RWPE2 (cell line): ENCODE results near the gene PSMC6.

Experiments
- ATAC-seq: fragments of 200-7000 bp; cut with Tn5 transposase; 3 replicates; pipeline ENCODE4 v1.9.1; 2021; ENCODE audit warnings: low read depth
- DNase-seq: peaks from one replicate; pipeline ENCODE4 v3.0.0-alpha.2; 2020; ENCODE audit warnings: low spot score
- H3K27ac ChIP-seq: fragments of 450-650 bp; 2 replicates; pipeline ENCODE4 v1.5.1; 2017; ENCODE audit warnings: mild to moderate bottlenecking; ENCODE audit not compliant: poor library complexity, severe bottlenecking
- H3K27me3 ChIP-seq: fragments of 250-450 bp; sonication (Bioruptor Pico); 2 replicates; pipeline ENCODE4 v1.5.1; 2021; ENCODE audit warnings: mild to moderate bottlenecking, moderate library complexity; ENCODE audit not compliant: insufficient read depth, poor library complexity, severe bottlenecking
- H3K36me3 ChIP-seq: fragments of 250-450 bp; sonication (Bioruptor Pico); 2 replicates; pipeline ENCODE4 v1.5.1; 2020; ENCODE audit warnings: low read depth, mild to moderate bottlenecking, moderate library complexity
- H3K4me1 ChIP-seq: fragments of 250-450 bp; sonication (Bioruptor Pico); 2 replicates; pipeline ENCODE4 v1.5.1; 2021; ENCODE audit warnings: mild to moderate bottlenecking, moderate library complexity; ENCODE audit not compliant: insufficient read depth, poor library complexity, severe bottlenecking
- H3K4me3 ChIP-seq: fragments of 250-450 bp; sonication (Bioruptor Pico); 2 replicates; pipeline ENCODE4 v1.5.1; 2021; ENCODE audit warnings: mild to moderate bottlenecking, moderate library complexity; ENCODE audit not compliant: severe bottlenecking
- H3K9me3 ChIP-seq: fragments of 250-450 bp; sonication (Bioruptor Pico); 2 replicates; pipeline ENCODE4 v1.5.1; 2021; ENCODE audit warnings: mild to moderate bottlenecking, moderate library complexity; ENCODE audit not compliant: severe bottlenecking
- CTCF ChIP-seq: fragments of 450-650 bp; IDR thresholded peaks from one replicate; pipeline ENCODE4 v1.5.1; 2017; ENCODE audit warnings: mild to moderate bottlenecking, moderate library complexity; ENCODE audit not compliant: poor library complexity, severe bottlenecking

Gene PSMC6

GRCh38 chr14:52692248-52692962 is 14.6 kb upstream of the PSMC6 start:
- Histone ChIP-seq H3K4me3 (no peak overlapping the region), H3K27me3 (no peaks in the 10 kb centered on the region), H3K9me3 (no peaks in the 10 kb centered on the region), H3K27ac (peak overlapping the region; percentile 27), H3K4me1 (peaks cover 49% of the 10 kb centered on the region), H3K36me3 (peaks cover 26% of the 10 kb centered on the region)
- DNase-seq: no peak
- TF ChIP-seq CTCF: no peak
- no peak for ATAC-seq

- Histone ChIP-seq H3K4me3 (peak overlapping the region; percentile 85), H3K9me3 (no peaks in the 10 kb centered on the region), H3K27ac (peak overlapping the region; percentile 88), H3K36me3 (peaks cover 26% of the 10 kb centered on the region), H3K27me3 (no peaks in the 10 kb centered on the region), H3K4me1 (peaks cover 49% of the 10 kb centered on the region)
- DNase-seq: no peak
- no peak for TF ChIP-seq CTCF
- no peak for ATAC-seq
Observed at GRCh38 chr14:52693036-52693435, 14.0 kb upstream of the PSMC6 start.

- Histone ChIP-seq H3K27ac (peak overlapping the region; percentile 88), H3K27me3 (no peaks in the 10 kb centered on the region), H3K4me1 (peaks cover 49% of the 10 kb centered on the region), H3K9me3 (no peaks in the 10 kb centered on the region), H3K4me3 (peak overlapping the region; percentile 85), H3K36me3 (peaks cover 26% of the 10 kb centered on the region)
- no peak for TF ChIP-seq CTCF
- DNase-seq (no peak), ATAC-seq (no peak)
Observed at GRCh38 chr14:52693532-52693931, 13.5 kb upstream of the PSMC6 start.

GRCh38 chr14:52694761-52695480 is 12.1 kb upstream of the PSMC6 start:
- no peak for TF ChIP-seq CTCF
- H3K27ac ChIP-seq: peak overlapping the region; percentile 88
- H3K4me1 ChIP-seq: peaks cover 45% of the 10 kb centered on the region
- H3K27me3 ChIP-seq: no peaks in the 10 kb centered on the region
- ATAC-seq (peak; percentile 38), DNase-seq (peak; percentile 69)
- H3K36me3 ChIP-seq: peaks cover 26% of the 10 kb centered on the region
- no peaks in the 10 kb centered on the region for H3K9me3 ChIP-seq
- H3K4me3 ChIP-seq: peak overlapping the region; percentile 85
